ENCODE measurements around the gene MRPL39. TPM values are rescaled to one million over a fixed set of nuclear protein-coding genes. Genes with fewer than 3 reads are reported as not detected.

Gene MRPL39
- total and polyA plus RNA-seq, 12 donors: 39.3 to 73.6 (median 52.7) TPM

DNA sequence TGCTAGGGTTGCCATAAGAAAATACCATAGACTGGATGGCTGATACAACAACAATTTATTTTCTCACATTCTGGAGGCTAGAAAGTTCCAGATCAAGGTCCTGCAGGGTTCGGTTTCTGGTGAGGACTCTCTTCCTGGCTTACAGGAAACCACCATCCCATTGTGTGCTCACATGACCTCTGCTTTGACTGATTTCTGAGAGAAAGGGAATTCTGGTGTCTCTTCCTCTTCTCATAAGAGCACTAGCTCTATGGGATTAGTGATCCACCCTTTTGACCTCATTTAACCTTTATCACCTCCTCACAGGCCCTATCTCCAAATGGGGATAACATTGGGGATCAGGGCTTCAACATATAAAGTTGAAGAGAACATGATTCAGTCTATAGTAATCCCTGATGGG lies 47.5 kb downstream of the MRPL39 start:
- Histone ChIP-seq H3K4me3 (no peak overlapping the region), H3K27ac (no peak overlapping the region), H3K4me1 (peaks cover 0 to 48% (median 8%) of the 10 kb centered on the region in 9 donors), H3K9me3 (no peaks in the 10 kb centered on the region), H3K27me3 (no peaks in the 10 kb centered on the region), H3K36me3 (peaks cover 0 to 3% (median 0%) of the 10 kb centered on the region in 9 donors)
- TF ChIP-seq, protein P1, sequence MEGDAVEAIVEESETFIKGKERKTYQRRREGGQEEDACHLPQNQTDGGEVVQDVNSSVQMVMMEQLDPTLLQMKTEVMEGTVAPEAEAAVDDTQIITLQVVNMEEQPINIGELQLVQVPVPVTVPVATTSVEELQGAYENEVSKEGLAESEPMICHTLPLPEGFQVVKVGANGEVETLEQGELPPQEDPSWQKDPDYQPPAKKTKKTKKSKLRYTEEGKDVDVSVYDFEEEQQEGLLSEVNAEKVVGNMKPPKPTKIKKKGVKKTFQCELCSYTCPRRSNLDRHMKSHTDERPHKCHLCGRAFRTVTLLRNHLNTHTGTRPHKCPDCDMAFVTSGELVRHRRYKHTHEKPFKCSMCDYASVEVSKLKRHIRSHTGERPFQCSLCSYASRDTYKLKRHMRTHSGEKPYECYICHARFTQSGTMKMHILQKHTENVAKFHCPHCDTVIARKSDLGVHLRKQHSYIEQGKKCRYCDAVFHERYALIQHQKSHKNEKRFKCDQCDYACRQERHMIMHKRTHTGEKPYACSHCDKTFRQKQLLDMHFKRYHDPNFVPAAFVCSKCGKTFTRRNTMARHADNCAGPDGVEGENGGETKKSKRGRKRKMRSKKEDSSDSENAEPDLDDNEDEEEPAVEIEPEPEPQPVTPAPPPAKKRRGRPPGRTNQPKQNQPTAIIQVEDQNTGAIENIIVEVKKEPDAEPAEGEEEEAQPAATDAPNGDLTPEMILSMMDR (IDR thresholded peaks at IDR 0.05): no peak
- DNase-seq: no peak
- intact Hi-C loops (cut with DNase I): loop anchor here in 5 of 10 donors (10.0 kb wide), 3 partner anchors 55 to 135 kb away; no protein-coding TSS in a partner anchor
- WGBS, 2 donors: 65 to 66% methylated on average over 1 of the region's 1 CpG
- ATAC-seq: no peak

DNA sequence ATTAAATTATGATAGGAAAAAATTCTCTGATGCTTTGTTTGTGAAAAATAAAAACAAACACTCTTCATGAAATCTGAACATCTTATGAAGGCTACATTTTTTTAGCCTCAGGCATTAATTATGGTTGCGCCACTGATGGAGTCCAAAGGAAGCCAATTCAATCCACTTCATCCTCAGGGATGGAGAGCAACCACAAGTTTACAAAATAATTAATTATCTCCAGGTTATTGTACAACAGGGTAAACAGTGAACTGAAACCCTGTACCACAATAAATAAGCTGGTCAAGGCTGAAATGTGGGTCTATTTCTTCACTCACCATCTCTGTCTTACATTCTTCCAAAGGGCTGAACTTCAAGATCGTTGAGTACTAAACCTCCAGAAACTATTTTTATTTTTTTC lies 49.2 kb downstream of the MRPL39 start:
- TF ChIP-seq, protein P1 (IDR thresholded peaks at IDR 0.05): no peak
- H3K27ac ChIP-seq: no peak overlapping the region
- H3K4me3 ChIP-seq: no peak overlapping the region
- H3K36me3 ChIP-seq: no peaks in the 10 kb centered on the region
- no peak for DNase-seq
- WGBS, 2 donors: 90 to 94% methylated on average over 2 of the region's 2 CpGs
- ATAC-seq: no peak
- intact Hi-C loops (cut with DNase I): no loop called here
- no peaks in the 10 kb centered on the region for H3K9me3 ChIP-seq
- no peaks in the 10 kb centered on the region for H3K27me3 ChIP-seq
- peaks cover 0 to 33% (median 8%) of the 10 kb centered on the region in 9 donors for H3K4me1 ChIP-seq

- TF ChIP-seq, protein P1 (IDR thresholded peaks at IDR 0.05): no peak
- H3K4me1 ChIP-seq: peaks cover 0 to 24% (median under 1%) of the 10 kb centered on the region in 9 donors
- H3K36me3 ChIP-seq: no peaks in the 10 kb centered on the region
- ATAC-seq (no peak), DNase-seq (no peak)
- WGBS, 2 donors: 94 to 96% methylated on average over 1 of the region's 1 CpG
- H3K27ac ChIP-seq: no peak overlapping the region
- H3K27me3 ChIP-seq: no peaks in the 10 kb centered on the region
- H3K4me3 ChIP-seq: no peak overlapping the region
- H3K9me3 ChIP-seq: no peaks in the 10 kb centered on the region
- intact Hi-C loops (cut with DNase I): no loop called here
These were observed 50.1 kb downstream of the MRPL39 start for GRCh38 chr21:25557180-25557579.

- DNase-seq (no peak), ATAC-seq (no peak)
- H3K4me1 ChIP-seq: peaks cover 0 to 18% (median 0%) of the 10 kb centered on the region in 9 donors
- no peaks in the 10 kb centered on the region for H3K9me3 ChIP-seq
- TF ChIP-seq, protein P1 (IDR thresholded peaks at IDR 0.05): no peak
- H3K27ac ChIP-seq: no peak overlapping the region
- intact Hi-C loops (cut with DNase I): no loop called here
- no peaks in the 10 kb centered on the region for H3K27me3 ChIP-seq
- H3K36me3 ChIP-seq: no peaks in the 10 kb centered on the region
- no peak overlapping the region for H3K4me3 ChIP-seq
These were observed 51.2 kb downstream of the MRPL39 start for GRCh38 chr21:25556091-25556490.

Measured in heart right ventricle (tissue), 16 donors.